ENCODE data around the gene DHX8. TPM values are rescaled to one million over a fixed set of nuclear protein-coding genes. Genes with fewer than 3 reads are reported as not detected.
A peak's percentile ranks its signal among the peaks of the same experiment; 100 is the strongest.

Gene DHX8
- total and polyA plus RNA-seq, 2 of the 4 experiments (the other 2 are of a cell fraction) = 21.8 to 50.0 TPM

DNA sequence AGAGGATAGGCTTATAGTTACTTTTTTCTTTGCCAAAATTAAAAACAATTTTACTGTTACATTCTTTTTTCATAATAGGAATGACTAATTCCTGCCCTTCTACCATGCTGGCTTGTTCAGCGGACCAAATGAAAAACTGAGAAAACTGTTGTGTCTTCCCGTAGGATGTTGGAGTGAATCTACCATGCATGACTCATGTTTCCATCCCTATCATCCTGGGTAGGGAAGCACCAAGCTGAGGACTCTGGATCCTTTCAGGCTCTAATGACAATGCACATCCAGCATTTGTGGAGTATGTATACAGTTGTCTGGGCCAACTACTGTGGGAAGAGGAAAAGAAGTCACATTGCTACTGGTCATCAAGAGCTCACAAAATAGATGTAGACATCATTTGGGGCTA lies 41.1 kb upstream of the DHX8 start:
- no TSS peak for BruUV-seq (replicated peaks)
- ChIA-PET CTCF (interaction anchor here (0.7 kb wide), 1 partner anchor 49 kb away, joined by 4 read pairs; no protein-coding TSS in a partner anchor), POLR2A (ENCODE audit: unreplicated experiment) (no interaction called here)
- Histone ChIP-seq H3K4ac (ENCODE audit: low read depth, low read length) (no peak overlapping the region), H3K36me3 (ENCODE audit: control insufficient read depth, insufficient read depth, low read length) (no peaks in the 10 kb centered on the region), H3K4me2 (ENCODE audit: low read depth, low read length) (no peak overlapping the region), H2AK5ac (ENCODE audit: low read depth, low read length) (no peak overlapping the region; the same call in 1 of the 2 replicates), H3K14ac (replicated peaks; ENCODE audit: low read depth, low read length) (0 out of 2 replicates have a peak overlapping the region, but pooled peaks have one; percentile 17), H3K79me1 (ENCODE audit: low read depth in 1 of 2, low read length in 2 of 2) (no peaks in the 10 kb centered on the region), H2BK5ac (ENCODE audit: low read depth, low read length, poor library complexity, severe bottlenecking) (peak overlapping the region; percentile 43), H3K27me3 (ENCODE audit: control insufficient read depth, insufficient read depth, low read length) (no peaks in the 10 kb centered on the region), H2BK15ac (ENCODE audit: low read depth, low read length) (no peak overlapping the region), H3K56ac (ENCODE audit: extremely low read depth, insufficient read depth, low read length) (no peak overlapping the region), H3K9me1 (ENCODE audit: insufficient read depth, low read length) (peaks cover 9% of the 10 kb centered on the region; the same call in 1 of the 2 replicates), H2BK120ac (ENCODE audit: low read depth, low read length) (no peak overlapping the region), H3K9ac (ENCODE audit: low read depth, low read length) (no peak overlapping the region), H4K5ac (ENCODE audit: low read depth, low read length) (no peak overlapping the region), H2AFZ (replicated peaks; ENCODE audit: low read length, poor library complexity) (no peak overlapping the region), H2BK20ac (ENCODE audit: low read depth, low read length) (no peak overlapping the region), H3K23ac (ENCODE audit: low read depth, low read length) (no peak overlapping the region), H4K91ac (ENCODE audit: insufficient read depth, low read depth, low read length) (no peak overlapping the region), H3K18ac (ENCODE audit: low read depth, low read length) (no peak overlapping the region), H4K20me1 (ENCODE audit: insufficient read depth, low read length) (no peaks in the 10 kb centered on the region), H3K4me1 (ENCODE audit: control insufficient read depth, insufficient read depth, low read length) (peaks cover 7% of the 10 kb centered on the region), H3K4me3 (ENCODE audit: insufficient read depth, low read depth, low read length) (no peak overlapping the region), H2AK9ac (replicated peaks; ENCODE audit: low read depth, low read length, poor library complexity) (no peak overlapping the region), H3K27ac (ENCODE audit: insufficient read depth, low read length) (no peak overlapping the region), H3K9me3 (ENCODE audit: control insufficient read depth, insufficient read depth, low read length) (no peaks in the 10 kb centered on the region), H4K8ac (ENCODE audit: low read depth in 2 of 2, low read length in 2 of 2) (no peak overlapping the region)
- WGBS, 2 experiments (ENCODE audit: extremely low coverage in 2 of 2, insufficient read length in 1 of 2) = no CpG with 5 or more reads among the region's 2 CpGs
- dilution Hi-C loops (cut with HindIII; ENCODE audit: low sequenced_read_pairs, unreplicated experiment) (no loop called here), in situ Hi-C loops (cut with MboI; ENCODE audit: low sequenced_read_pairs) (no loop called here), intact Hi-C loops (cut with micrococcal nuclease) (no loop called here)
- ATAC-seq (ENCODE audit: low read depth) (peak; percentile 81), DNase-seq (peak; percentile 80)
- TF ChIP-seq RAD21 (IDR thresholded peaks at IDR 0.05; ENCODE audit: low read length) (no peak), MXI1 (IDR thresholded peaks at IDR 0.05; ENCODE audit: borderline replicate concordance, low read depth, low read length) (no peak), FOS (IDR thresholded peaks at IDR 0.05; ENCODE audit: low read depth, low read length) (peak; percentile 33; the same call in 1 of the 2 replicates)
